ENCODE results near the gene FAM200A.
"Not testable (repeated sequence)": the region's sequence is repeated elsewhere in the genome, so short reads cannot be mapped to it uniquely, and the experiment has no call there.

The FAM200A gene

DNA sequence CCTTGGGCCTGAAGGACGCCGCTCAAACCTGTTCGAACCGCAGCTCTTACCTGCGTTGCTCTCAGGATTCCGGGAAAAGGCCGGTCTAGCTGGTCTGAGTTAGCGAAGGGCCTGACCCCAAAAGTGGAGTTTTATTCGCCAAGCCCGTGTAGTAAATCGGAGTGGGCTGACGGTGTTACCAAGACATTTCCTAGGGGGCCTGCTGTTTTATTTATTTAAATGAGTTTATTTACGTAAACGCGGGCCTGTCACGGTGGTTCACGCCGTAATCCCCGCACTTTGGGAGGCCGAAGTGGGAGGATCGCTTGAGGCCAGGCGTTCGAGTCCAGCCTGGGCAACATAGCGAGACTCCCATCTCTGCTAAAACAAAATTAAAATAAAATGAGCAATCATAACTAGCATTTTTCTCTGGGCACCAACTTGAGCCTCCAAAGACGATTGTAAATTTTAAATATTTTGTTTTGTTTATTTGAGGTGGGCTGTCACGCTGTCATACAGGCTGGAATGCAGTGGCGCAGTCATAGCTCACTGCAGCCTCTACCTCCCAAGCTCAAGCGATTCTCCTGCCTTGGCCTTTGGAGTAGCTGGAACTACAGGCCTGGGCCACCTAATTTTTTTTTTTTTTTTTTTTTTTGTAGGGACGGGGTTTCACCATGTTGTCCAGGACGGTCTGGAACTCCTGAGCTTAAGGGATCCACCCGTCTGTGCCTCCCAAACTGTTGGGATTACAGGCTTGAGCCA, 7.4 kb upstream of the FAM200A start:
- in situ Hi-C loops (cut with HindIII; ENCODE audit: low sequenced_read_pairs), result no loop called here

DNA sequence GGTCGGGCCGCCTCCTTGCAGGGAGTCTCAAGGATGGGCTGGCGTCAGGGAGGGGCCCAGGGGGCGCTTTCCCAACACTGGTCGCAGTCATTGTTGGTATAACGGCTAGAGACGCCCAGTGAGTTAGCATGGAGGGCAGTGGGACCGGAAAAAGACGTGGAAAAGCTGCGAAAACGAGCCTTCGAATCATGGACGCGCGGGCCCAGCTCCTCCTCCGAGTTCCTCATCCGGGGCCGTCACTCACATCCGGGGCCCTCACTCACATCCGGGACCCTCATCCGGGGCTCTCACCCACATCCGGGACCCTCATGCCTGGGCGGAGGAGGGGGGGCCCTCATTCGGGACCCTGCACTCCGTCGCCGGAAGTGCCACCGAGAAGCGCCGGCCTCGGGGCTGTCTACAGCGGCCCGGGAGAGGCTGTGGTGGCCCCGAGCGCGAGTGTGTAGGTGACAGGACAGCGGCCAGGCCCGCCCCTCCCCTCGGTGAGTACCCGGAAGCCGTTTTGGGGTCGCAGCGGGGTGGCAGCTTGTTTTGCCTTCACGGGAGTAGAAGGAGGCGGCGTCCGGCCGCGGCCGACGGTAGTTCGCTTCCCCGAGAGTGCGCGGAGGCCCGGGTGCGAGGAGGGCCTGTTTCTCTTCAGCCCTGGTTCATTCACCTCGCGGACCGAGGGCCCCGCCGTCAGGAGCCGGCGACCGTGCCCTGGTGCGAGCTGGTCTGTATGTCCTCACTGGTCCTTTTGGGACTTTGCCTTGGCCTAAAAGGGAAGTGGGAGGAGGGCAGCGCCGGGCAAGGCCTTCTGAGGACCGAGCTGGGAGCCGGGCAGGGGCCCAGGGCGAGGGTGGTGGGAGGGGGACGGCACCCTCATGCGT, 6.6 kb upstream of the FAM200A start, which contains the start of gene ZNF655:
Gene ZNF655 (plus strand): TSS at position 337 of the 869 bp plus-strand sequence. CDS start 1,918 bp downstream, outside the sequence.
- in situ Hi-C loops (cut with HindIII; ENCODE audit: low sequenced_read_pairs), result no loop called here

DNA sequence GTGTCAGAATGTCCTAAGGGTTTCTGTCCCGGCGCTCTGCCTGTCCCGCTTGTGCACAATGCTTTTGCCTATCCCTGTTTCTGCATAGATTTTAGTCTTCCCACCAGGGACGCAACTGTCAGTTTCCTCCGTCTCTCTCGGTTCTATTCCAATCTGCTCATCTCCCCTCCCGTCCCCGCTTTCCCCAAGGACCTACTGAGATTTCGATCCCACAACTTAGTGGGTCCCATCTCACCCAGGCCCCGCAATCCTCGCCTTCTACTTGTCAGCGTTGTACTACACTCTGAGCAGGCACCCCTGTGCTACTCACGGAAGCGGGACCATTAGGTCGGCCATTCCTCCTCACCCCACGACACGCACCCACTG, 6.0 kb upstream of the FAM200A start:
- in situ Hi-C loops (cut with HindIII; ENCODE audit: low sequenced_read_pairs), result no loop called here

DNA sequence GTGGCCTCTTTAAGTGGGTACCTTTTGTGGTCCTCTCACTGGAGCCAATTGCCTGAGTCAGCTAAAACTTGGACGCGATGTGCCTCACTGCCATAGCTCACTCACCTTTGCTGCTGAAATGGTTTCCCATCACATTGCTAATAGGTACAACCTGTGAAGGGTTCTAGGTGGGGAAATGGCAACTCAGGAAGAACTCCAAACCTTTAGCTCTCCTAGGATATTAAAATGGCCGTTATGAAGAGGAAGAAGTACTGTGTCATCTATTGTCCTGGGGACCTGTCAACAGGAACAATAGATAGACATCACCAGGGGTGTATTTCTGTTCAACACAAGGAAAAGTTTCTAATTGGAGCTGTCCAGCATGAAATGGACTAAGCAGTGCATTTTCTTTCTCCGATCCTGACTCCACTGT, 5.3 kb upstream of the FAM200A start:
- in situ Hi-C loops (cut with HindIII; ENCODE audit: low sequenced_read_pairs), result no loop called here

DNA sequence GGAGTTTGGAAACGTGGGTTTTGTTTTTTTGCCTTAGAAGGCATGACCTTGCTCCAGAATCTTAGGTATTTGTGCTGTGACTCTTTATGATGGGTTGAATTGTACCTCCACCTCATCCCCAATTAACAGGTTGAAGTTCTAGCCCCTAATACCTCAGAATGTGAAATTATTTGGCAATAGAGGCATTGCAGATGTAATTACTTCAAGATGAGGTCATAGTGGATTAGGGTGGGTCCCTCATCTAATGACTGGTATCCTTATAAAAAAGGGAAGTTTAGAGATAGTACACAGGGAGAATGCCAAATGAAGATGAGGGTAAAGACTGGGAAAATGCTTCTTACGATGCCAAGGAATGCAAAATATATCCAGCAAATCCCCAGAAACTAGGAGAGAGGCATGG, 3.0 kb upstream of the FAM200A start:
- in situ Hi-C loops (cut with HindIII; ENCODE audit: low sequenced_read_pairs), result no loop called here

DNA sequence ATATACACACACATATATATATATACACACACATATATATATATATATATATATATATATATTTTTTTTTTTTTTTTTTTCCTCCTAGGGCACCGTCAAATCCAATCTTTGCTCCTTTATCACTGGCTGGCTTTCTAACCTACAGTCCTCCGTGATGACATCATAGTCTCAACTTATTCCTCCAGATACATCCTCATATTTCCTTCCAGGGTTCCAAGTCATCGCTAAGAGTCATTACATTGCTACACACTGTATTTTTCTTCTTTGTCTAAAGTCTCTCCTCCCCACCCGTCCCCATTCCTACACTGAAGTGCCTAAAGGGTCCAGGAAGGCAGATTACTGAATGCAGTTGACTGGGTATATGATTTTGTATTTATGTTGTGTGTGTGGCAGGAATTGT, 1.1 kb upstream of the FAM200A start:
- in situ Hi-C loops (cut with HindIII; ENCODE audit: low sequenced_read_pairs), result no loop called here

DNA sequence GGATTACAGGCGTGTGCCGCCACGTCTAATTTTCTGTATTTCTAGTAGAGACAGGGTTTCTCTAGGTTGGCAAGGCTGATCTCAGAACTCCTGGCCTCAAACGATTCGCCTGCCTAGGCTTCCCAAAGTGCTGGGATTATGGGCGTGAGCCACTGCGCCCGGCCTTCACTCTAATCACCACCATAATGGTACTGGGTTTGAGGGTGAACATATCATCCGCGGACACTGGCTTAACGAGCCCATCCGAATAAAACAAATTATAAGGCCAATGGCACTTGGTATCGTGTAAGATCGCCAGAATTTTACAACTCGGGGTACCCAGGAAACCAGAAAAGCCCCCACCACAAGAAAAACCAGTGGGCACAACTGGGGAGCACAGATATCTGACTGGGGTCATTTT, 580 bp downstream of the FAM200A start:
- in situ Hi-C loops (cut with HindIII; ENCODE audit: low sequenced_read_pairs), result no loop called here

DNA sequence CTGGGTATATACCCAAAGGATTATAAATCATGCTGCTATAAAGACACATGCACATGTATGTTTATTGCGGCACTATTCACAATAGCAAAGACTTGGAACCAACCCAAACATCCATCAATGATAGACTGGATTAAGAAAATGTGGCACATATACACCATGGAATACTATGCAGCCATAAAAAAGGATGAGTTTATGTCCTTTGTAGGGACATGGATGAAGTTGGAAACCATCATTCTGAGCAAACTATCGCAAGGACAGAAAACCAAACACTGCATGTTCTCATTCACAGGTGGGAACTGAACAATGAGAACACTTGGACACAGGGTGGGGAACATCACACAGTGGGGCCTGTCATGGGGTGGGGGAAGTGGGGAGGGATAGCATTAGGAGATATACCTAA, 2.4 kb downstream of the FAM200A start:
- in situ Hi-C loops (cut with HindIII; ENCODE audit: low sequenced_read_pairs), result not testable (repeated sequence)

DNA sequence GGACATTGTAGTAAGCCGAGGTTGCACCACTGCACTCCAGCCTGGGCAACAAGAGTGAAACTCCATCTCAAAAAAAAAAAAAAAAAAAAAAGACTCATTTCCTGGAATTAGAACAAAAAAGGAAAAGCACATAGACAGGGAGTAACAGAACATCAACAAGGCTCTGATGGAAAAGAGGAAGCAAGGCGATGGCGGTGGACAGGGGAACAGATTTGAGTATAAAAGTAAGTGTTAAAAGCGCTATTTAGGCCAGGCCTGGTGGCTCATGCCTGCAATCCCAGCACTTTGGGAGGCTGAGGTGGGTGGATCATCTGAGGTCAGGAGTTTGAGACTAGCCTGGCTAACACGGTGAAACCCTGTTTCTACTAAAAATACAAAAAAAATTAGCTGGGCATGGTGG, 6.6 kb downstream of the FAM200A start:
- in situ Hi-C loops (cut with HindIII; ENCODE audit: low sequenced_read_pairs), result not testable (repeated sequence)

DNA sequence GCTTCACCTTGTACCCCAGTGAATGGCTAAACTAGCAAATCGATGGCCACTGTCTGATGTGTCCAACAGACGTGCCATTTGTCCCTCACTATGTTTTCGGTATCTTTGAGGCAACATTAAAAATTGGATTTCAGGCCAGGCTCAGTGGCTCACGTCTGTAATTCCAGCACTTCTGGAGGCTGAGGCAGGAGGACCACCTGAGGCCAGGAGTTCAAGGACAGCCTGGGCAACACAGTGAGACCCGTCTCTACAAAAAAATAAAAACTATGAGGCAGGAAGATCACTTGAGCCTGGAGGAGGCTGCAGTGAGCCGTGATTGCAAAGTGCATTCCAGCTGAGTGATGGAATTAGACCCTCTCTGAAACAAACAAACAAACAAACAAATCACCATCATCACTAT, 8.0 kb downstream of the FAM200A start:
- in situ Hi-C loops (cut with HindIII; ENCODE audit: low sequenced_read_pairs), result no loop called here

DNA sequence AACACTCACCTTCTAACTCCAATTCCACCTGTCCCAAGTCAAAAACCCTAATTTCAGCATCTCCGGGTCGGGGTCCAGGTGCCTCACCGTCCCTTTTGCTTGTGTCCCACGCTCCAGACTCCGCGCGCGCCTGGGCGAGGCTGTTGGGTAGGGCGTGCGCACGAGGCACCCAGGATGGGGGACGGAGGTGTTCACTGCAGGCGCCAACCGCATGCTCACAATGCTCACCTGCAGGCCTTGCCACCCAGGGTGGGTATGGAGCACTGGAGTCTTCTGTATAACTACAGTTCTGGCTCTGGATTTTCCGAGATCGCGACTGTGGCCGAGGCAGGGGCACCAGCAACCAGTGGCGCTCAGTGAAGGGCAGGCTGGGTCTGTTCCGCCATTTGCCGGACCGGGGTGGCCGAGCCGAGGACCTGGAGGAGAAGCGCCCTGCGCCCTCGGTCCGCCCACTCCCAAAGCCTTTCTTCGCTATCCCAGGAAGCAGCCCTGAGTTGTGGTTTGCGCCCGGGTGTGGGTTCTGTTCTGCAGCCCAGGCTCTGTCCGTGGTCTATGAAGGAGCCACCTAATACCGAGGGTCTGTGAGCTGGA, 8.7 kb downstream of the FAM200A start:
- in situ Hi-C loops (cut with HindIII; ENCODE audit: low sequenced_read_pairs), result no loop called here

DNA sequence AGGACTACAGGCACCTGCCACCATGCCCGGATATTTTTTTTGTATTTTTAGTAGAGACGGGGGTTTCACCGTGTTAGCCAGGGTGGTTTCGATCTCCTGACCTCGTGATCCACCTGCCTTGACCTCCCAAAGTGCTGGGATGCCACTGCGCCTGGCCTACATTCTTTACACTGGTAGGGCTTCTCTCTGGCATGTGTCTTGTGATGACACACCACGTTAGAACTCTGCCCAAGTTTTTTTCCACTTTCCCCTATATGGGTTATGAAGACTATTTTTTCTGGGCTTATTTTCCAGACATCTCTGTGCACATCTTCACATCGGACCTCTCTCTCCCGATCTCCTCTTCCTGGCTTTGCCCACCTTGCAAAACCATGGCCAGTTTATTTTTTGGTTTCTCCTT, 10.7 kb downstream of the FAM200A start:
- in situ Hi-C loops (cut with HindIII; ENCODE audit: low sequenced_read_pairs), result no loop called here

DNA sequence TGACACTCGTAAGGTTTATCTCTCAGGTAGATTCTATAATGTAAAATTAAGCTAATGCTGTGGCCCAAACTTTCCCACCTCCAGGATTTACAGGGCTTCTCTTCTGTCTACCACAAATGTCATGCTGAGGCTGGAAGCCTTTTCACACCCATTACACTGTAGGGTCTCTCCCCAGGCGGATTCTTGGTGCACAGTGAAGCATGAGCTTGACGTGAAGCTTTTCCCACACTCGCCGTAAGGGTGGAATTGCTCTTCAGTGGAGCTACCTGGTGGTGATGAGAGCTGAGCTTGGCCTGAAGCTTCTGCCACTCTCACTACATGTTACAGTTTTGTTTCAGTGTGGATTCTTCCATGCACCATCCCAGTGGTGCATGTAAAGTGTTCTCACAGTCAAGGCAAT, 11.4 kb downstream of the FAM200A start:
- in situ Hi-C loops (cut with HindIII; ENCODE audit: low sequenced_read_pairs), result no loop called here

DNA sequence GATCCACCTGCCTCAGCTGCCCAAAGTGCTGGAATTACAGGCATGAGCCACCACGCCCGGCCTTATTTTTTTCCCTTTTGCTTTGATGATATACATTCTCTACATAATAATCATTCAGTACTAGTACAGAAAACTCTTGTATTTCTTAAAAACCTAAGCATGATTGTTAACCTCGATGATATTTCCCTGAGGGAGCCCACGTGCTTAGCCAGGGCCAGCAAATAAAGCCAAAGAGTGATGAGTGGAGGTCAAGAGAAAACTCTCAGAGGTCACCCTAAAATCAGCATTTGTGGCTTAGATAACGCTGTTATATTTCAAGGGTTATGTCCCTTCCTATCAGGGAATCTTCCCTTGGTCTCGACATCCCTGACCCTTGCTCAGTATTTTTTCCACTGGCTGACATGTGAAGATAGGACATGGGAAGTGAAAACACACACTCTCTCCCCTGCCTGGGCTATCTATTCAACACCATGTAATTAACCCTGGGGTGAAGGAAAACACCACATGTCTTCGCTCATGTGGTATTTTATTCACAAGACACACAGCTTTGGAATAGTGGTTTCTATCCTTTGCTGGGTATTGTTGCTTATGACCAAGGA, 12.6 kb downstream of the FAM200A start:
- in situ Hi-C loops (cut with HindIII; ENCODE audit: low sequenced_read_pairs), result no loop called here

DNA sequence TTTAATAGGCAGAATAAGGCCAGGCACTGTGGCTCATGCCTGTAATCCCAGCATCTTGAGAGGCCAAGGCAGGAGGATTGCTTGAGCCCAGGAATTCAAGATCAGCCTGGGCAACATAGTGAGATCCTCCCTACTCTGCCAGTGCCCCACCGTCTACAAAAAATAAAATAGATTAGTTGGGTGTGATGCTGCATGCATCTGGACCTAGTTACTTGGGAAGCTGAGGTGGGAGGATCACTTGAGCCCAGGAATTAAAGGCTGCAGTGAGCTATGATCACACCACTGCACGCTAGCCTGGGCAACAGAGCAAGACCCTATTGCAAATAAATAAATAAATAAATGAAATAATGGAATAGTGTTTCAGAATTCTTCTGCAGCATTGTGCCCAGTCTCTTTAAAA, 16.2 kb downstream of the FAM200A start:
- in situ Hi-C loops (cut with HindIII; ENCODE audit: low sequenced_read_pairs), result no loop called here

DNA sequence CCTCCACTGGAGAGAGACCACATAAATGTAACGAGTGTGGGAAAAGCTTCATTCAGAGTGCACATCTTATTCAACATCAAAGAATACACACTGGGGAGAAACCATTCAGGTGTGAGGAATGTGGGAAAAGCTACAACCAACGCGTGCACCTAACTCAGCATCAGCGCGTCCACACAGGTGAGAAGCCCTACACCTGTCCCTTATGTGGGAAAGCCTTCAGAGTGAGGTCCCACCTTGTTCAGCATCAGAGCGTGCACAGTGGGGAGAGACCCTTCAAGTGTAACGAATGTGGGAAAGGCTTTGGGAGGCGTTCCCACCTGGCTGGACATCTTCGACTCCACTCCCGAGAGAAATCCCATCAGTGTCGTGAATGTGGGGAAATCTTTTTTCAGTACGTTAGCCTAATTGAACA, 20.6 kb downstream of the FAM200A start:
- in situ Hi-C loops (cut with HindIII; ENCODE audit: low sequenced_read_pairs), result loop anchor here (5.0 kb wide), 2 partner anchors 54 to 101 kb away; no protein-coding TSS in a partner anchor

DNA sequence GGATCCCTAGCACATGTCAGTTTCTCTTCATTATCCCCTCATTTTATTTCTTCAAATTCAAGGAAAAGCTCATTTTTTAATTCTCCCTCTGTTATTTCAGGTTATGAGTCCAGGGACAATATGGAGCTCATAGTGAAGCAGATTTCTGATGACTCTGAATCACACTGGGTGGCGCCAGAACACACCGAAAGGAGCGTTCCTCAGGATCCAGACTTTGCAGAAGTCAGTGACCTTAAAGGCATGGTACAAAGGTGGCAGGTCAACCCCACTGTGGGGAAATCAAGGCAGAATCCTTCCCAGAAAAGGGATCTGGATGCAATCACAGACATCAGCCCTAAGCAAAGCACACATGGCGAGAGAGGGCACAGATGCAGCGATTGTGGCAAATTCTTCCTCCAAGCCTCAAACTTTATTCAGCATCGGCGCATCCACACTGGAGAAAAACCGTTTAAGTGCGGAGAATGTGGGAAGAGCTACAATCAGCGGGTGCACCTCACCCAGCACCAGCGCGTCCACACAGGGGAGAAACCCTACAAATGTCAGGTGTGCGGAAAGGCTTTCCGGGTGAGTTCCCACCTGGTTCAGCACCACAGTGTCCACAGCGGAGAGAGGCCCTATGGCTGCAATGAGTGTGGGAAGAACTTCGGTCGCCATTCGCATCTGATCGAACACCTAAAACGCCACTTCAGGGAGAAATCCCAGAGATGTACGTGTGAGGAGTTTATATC, 26.0 kb downstream of the FAM200A start:
- in situ Hi-C loops (cut with HindIII; ENCODE audit: low sequenced_read_pairs), result no loop called here

DNA sequence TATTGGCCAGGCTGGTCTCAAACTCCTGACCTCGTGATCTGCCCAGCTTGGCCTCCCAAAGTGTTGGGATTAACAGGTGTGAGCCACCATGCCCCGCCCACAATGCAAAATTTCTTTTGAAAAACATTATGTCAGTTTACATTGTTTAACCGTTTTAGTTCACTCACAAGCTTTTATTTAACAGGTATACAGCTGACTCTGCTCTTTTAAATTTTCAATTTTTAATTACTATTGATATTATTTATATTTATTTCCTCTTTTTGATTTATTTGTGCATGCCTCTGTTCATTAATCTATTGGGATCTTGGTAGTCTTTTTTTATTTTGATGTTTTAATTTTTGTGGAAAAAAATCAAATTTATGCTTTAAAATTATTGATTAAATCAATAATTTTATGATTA, 30.5 kb downstream of the FAM200A start:
- in situ Hi-C loops (cut with HindIII; ENCODE audit: low sequenced_read_pairs), result no loop called here

DNA sequence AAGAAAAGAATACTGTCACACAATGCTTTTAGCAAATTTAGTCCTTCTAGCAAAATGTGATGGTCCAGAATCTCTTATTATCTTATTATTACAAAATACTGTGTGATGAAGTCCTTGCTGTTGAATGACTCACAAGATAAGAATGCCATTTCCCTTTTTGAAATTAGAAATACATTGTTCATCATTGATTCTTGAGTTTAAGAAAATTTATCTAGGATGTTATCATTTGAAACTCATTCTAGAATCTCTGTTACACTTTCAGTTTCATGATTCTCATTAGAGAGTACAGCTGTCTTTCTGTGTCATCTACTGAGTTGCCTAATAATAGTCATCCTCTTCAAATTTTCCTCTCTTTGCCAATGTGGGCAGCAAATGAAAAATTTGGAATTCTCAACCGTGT, 37.9 kb downstream of the FAM200A start:
- in situ Hi-C loops (cut with HindIII; ENCODE audit: low sequenced_read_pairs), result no loop called here

DNA sequence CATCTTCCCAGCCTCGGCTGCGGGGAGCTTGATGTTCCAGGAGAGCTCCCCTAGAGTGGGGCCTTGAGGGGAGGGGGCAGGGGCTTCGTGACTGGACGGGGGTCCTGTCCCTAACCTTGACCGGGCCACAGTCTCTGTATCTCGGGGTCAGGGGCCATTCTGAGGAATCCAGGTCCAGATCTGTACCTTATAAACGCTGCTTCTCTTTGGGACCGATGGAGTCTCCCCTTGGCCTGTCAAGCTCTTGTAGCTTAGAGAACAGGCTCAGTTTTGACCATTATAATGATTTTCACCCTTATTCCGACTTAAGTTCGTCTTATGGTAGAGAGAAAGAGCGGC, 46.6 kb downstream of the FAM200A start:
- in situ Hi-C loops (cut with HindIII; ENCODE audit: low sequenced_read_pairs), result no loop called here
